Islet precursor cell (in vitro differentiated cells): ENCODE data around the gene SLC24A4.
"Not testable (repeated sequence)": the region's sequence is repeated elsewhere in the genome, so short reads cannot be mapped to it uniquely, and the experiment has no call there.

Experiments
- DNase-seq: peaks from one replicate; pipeline ENCODE4 v3.0.0-alpha.2; 2018

The SLC24A4 gene

DNA sequence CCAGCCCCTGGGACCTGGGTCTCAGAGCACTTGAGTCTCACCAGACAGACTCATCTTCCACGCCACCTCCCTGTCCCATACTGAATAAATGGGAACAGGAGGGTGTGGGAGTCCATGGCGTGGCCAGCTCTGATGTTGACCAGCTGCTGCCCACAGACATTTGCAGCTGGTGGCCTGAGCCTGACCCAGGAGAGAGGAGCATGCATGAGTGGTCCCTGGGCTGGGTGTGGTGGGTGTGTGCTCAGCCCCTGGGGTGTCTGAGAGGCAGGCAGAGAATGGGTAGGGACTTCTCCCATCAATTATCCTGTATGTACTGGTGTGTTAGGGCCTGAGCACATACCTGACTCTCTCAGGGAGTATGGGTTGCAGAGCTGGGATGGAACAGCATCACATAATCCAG, 49.3 kb downstream of the SLC24A4 start:
- no peak for DNase-seq

GRCh38 chr14:92373336-92373735, 50.4 kb downstream of the SLC24A4 start:
- no peak for DNase-seq

DNA sequence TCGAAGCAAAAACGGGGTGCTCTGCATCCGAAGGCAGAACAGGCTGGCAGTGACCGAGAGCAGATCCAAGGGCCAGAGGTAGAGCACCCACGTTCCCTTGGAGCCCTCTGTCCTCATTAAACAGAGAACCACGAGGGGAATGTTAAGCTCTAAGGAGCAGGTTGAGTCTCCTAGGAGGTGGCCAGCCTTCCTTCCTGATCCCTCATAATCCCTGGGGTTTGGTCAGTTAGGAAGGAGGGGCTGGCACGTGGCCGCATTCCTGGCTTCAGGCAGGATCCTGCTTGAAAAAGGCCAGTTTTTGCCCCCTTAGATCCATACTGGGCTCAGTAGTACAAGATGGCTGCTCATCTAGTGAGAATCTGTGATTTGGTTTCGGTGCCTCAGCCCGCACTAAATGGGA, 57.2 kb downstream of the SLC24A4 start:
- no peak for DNase-seq

DNA sequence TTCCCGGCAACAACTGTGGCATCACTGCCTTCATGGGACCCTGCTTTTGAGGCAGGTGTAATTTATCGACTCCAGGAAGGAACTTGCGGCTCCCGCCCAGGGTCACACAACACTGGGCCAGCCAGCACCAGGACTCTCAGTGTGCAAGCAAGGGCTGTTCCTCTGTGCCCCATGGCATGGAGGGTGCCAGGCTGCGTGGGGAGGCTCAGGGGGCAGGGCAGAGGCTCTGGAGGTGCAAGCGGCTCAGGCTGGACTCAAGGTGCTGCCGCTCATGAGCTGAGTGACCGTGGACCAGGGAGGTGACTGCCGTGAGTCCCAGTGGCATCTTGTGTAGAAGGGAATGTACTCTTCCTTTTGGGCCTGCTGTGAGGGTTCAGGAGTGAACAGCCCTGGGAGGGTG, 57.6 kb downstream of the SLC24A4 start:
- no peak for DNase-seq

- no peak for DNase-seq
These were observed 59.7 kb downstream of the SLC24A4 start for GRCh38 chr14:92382677-92383076.

GRCh38 chr14:92383805-92384204, 60.8 kb downstream of the SLC24A4 start:
- no peak for DNase-seq

DNA sequence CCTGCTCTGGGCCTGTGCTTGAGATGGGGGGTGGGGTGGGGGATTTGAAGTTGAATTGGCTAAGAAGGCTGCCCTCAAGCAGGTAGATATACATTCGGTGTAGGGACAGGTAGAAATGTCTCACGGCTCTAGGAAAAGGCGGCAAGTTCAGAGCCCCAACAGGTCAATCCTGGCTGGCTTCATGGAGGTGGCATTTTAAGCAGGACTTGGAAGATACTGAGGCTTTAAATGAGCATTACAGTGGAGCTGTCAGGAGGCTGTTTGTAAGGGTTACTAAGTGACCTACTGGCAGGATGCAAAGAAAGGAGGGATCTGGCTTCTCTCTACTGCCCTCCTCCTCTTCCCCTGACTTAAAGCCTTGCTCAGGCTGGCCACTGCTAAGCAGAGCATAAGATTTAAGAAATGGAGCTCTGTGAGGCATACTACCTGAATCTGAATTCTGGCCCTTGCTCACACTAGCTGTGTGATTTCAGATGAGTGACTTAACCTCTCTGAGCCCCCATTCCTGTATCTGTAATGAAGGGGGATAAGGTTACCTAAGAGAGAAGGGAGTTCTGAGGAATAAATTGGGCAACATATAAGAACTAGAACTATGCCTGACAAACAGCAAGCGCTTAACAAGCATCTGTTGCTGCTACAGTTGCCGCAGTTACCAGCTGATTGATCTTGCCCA, 61.6 kb downstream of the SLC24A4 start:
- DNase-seq = no peak

GRCh38 chr14:92385561-92385960, 62.6 kb downstream of the SLC24A4 start:
- no peak for DNase-seq

DNA sequence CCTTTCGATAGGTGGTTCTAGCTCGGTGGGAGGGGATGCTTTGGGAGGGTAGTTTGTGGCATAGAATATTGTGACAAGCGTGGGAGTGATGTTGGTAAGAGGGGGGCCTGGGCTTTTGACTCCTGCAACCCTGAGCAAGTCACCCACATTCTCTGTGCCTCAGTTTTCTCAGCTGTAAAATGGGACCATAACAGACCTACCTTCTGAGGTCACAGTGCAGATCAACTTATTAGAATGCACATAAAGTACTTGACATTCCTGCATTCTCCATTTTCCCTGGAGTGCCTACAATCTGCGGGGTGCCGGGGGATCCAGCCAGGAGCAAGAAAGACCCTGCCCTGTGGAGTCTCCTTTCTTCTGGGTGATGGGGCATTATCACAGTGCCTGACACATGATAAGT, 63.2 kb downstream of the SLC24A4 start:
- no peak for DNase-seq

- no peak for DNase-seq
These were observed 63.7 kb downstream of the SLC24A4 start for GRCh38 chr14:92386637-92387036.

DNA sequence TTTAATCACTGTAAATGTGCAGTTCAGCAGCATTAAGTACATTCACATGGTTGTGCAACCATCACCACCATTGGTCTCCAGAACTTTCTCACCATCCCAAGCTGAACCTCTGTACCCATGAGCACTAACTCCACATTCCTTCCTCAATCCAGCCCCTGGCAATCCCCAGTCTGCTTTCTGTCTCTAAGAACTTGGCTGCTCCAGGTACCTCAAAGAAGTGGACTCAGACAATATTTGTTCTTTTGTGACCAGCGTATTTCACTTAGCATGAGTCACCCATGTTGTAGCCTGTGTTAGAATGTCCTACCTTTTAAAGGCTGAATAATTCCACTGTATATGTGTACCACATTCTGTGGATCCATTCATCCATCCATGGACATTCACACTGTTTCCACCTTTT, 64.6 kb downstream of the SLC24A4 start:
- DNase-seq = no peak

GRCh38 chr14:92389598-92390158, 66.7 kb downstream of the SLC24A4 start:
- DNase-seq = peak; percentile 47

GRCh38 chr14:92391726-92392125, 68.8 kb downstream of the SLC24A4 start:
- DNase-seq = no peak

DNA sequence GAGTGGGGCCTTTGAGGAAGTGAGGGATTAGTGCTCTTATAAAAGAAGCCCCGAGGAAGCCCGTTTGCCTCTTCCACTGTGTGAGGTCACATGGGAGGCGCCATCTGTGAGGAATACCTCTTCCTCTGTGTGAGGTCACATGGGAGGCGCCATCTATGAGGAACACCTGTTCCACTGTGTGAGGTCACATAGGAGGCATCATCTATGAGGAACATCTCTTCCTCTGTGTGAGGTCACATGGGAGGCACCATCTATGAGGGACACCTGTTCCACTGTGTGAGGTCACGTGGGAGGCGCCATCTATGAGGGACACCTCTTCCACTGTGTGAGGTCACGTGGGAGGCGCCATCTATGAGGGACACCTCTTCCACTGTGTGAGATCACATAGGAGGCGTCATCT, 69.7 kb downstream of the SLC24A4 start:
- DNase-seq = peak; percentile 41

DNA sequence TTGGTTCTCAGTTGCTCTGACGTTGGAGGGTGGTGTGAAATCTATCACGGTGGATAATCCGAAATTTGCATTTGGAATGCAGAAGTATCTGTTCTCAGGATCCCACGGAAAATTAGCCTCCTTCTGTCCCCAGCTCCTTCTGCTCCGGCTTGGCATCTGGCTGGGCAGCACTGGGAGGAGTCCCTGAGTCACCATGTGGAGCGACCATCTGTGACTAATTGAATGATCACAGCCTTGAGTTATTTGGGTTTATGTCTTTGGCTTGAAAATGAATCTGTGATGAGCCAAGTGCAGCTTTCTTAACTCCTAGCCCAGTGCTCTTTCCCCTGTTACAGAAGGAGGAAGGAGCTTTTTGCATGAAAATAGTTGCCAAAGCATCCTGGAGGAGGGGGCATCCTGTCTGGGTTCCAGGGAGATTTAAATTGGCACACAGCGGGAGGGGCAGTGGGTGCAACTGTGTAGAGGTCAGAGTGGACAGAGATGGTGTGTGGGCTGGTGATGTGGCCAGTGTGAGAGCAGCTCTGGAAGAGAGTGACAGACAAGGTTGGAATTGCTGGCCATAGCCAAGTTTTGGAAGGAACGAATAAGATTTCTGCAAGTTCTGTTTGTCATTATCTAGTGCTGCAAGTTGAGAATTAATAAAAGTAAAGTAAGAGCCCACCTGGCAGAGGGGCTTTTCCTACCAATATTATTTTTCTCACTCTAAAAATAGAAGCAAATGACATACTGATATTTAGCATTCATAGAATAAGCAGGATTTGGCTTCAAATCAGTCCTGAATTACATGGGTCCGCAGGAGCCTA, 74.4 kb downstream of the SLC24A4 start:
- DNase-seq = peak; percentile 57

DNA sequence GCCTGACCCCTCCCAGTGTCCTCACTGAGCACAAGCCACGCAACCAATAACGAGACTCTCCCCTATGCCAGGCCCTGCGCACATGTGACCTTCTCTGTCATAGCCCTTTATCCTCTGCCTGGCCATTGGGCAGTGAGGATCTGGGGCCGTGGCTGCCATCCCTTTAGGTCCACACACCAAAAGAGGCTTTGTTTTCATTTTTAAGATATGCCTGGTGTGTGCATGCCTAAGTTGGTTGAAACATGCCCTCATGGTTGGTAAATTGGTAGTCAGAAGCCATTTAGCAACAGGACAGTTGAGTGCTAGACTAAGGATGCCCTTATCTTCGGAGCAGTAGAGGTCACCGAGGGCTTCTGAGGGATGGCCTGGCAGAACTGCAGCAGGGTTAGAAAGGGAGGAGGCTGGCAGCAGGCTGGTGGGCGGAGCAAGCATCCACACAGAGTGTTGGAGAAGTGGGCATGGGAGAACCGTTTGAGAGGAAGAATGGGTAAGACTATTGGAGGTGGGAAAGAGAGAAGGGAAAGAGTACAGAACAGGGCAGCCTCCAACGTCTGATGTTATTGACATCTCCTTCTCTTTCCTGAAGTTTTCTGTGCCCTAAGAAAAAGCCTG, 75.1 kb downstream of the SLC24A4 start:
- DNase-seq = peak; percentile 38

DNA sequence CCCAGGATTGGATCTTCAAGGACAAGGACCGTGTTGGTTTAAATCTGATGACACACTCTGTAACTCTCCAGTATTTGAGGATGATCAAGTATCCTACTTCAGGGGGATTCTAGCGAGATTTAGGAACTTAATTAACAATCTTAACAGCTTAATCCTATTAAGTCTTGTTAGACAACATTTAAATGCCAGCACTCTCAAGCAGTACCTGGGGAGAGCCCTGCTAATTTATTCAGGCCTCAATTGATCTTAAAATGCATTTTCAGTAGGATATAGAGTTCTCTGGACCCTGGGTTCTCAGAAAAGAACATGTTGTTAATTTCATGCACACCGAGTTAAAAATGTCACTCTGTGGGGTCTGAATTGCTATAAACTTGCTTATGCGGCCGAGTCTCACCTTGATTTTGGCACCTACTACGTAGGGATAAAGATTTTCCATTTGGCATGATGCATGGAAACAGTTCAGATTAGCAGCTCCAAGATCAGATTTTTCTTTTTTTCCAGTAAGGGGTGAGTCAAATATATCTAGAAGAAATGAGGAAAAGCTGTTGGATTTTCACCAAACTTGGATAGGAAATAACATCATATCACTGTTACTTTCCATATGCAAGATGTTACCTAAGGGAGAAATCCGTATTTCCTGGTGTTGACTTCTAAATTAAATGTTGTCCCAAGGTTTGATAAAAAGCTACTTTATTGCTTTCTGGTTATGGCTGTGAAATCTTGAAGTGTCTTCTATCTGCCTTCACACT, 76.1 kb downstream of the SLC24A4 start:
- DNase-seq = no peak

GRCh38 chr14:92400579-92401444, 77.8 kb downstream of the SLC24A4 start:
- DNase-seq = no peak

DNA sequence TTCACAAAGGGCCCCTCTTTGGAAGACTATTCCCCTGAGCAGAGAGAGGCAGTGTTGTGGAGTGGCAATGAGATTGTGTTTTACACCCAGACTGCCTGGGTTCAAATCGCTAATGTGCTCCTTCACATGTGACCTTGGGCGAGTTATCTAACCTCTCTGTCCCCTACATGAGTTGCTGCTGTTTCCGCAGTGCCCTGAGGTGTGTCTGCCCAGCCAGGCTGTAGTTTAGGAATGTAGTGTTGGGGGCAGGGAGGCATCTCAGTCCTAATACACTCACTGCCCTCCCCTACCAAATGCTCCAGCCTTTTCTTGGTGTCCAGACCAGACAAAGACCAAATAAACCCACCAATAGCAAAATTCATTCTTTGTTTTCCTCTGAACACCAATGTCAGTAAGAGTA, 78.6 kb downstream of the SLC24A4 start:
- peak; percentile 66 for DNase-seq

GRCh38 chr14:92402500-92402899, 79.5 kb downstream of the SLC24A4 start:
- DNase-seq = not testable (repeated sequence)

GRCh38 chr14:92404018-92404417, 81.1 kb downstream of the SLC24A4 start:
- no peak for DNase-seq

DNA sequence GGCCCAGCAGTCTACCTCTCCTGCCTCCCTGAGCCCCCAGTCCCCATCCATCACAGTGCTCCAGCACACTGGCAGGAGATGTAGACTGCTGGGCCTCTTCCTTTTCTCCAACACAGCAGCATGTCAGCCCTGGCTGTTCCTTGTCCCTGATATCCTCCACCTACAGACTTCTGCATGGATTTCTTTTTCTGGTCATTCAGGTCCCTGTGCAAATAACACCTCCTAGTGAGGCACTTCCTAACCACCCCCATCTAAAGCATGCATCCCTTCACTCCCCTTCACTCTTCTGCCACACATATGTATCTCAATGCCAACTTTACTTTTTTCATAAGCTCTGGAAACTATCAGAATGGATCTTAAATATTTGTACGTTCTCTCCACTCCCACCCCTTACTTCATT, 81.5 kb downstream of the SLC24A4 start:
- DNase-seq = no peak
